ENCODE results near the gene CCDC12. TPM values are rescaled to one million over a fixed set of nuclear protein-coding genes. Genes with fewer than 3 reads are reported as not detected.

Gene CCDC12
- total and polyA plus RNA-seq, 4 donors: 34.2 to 129 (median 70.0) TPM

DNA sequence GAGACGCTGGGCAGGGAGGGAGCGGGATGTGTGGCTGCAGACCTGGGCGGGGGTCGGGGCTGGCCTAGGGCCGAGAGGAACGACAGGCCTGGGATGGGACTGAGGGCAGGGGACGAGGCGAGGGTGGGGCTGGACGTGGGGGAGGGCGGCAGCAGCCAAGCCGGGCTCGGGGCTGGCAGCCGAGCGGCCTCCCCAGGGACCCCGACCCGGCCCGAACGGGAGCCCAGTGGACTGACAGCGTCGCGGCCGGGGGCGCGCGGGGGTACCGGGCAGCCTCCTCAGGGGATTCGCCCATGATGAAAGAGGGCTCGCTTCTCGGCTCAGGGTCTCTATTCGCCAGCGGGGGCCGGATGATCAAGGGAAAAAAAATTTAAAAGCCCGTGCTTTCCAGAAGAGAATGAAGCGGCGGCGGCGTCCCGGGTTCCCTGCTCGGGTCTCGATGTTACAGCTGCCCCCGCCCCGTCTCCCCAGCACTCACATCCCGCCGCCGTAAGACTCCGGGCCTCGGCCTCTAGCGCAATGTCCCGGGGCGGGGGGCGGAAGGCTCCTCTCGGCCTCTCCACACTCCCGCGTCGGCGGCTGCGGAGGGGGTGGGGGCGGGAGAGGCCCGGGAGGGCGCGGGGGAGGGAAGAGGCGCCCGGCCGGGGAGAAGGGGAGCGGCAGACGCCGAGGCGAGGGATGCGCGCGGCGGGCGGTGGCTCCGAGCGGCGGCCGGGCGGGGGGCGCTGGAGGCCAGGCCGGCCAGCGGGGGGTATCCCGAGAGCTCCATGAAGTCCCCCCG is 94.8 kb downstream of the CCDC12 start:
- TF ChIP-seq, protein P1, sequence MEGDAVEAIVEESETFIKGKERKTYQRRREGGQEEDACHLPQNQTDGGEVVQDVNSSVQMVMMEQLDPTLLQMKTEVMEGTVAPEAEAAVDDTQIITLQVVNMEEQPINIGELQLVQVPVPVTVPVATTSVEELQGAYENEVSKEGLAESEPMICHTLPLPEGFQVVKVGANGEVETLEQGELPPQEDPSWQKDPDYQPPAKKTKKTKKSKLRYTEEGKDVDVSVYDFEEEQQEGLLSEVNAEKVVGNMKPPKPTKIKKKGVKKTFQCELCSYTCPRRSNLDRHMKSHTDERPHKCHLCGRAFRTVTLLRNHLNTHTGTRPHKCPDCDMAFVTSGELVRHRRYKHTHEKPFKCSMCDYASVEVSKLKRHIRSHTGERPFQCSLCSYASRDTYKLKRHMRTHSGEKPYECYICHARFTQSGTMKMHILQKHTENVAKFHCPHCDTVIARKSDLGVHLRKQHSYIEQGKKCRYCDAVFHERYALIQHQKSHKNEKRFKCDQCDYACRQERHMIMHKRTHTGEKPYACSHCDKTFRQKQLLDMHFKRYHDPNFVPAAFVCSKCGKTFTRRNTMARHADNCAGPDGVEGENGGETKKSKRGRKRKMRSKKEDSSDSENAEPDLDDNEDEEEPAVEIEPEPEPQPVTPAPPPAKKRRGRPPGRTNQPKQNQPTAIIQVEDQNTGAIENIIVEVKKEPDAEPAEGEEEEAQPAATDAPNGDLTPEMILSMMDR (IDR thresholded peaks at IDR 0.05; ENCODE audit: control extremely low read depth, extremely low read depth): no peak
- H3K36me3 ChIP-seq (ENCODE audit: control insufficient read depth in 4 of 4, insufficient read depth in 4 of 4, low read length in 4 of 4): peaks cover 0 to 10% (median 0%) of the 10 kb centered on the region in 4 donors
- WGBS, 2 donors: 2 to 3% methylated on average over 48 to 83 of the region's 83 CpGs
- H3K27me3 ChIP-seq (ENCODE audit: control insufficient read depth in 3 of 3, insufficient read depth in 3 of 3, low read length in 2 of 3): peaks cover 0 to 22% (median 0%) of the 10 kb centered on the region in 3 donors
- peak overlapping the region in 1 of 2 donors; percentile 37 for H3K27ac ChIP-seq (ENCODE audit: low read depth in 1 of 2, low read length in 1 of 2)
- peak overlapping the region; percentile 35 for H3K4me3 ChIP-seq
- DNase-seq (peak; percentile 75 to 77 (median 77)), ATAC-seq (ENCODE audit: insufficient read depth, low FRiP score) (no peak)
- H3K9me3 ChIP-seq (ENCODE audit: control insufficient read depth in 4 of 4, insufficient read depth in 3 of 4, low read length in 3 of 4): no peaks in the 10 kb centered on the region
- H3K9ac ChIP-seq (ENCODE audit: insufficient read depth in 1 of 2, low read length in 2 of 2): peak overlapping the region in 1 of 2 donors; percentile 28
- H3K4me1 ChIP-seq (ENCODE audit: control insufficient read depth in 5 of 5, insufficient read depth in 5 of 5, low read length in 5 of 5): peaks cover 0 to 48% (median 15%) of the 10 kb centered on the region in 5 donors

DNA sequence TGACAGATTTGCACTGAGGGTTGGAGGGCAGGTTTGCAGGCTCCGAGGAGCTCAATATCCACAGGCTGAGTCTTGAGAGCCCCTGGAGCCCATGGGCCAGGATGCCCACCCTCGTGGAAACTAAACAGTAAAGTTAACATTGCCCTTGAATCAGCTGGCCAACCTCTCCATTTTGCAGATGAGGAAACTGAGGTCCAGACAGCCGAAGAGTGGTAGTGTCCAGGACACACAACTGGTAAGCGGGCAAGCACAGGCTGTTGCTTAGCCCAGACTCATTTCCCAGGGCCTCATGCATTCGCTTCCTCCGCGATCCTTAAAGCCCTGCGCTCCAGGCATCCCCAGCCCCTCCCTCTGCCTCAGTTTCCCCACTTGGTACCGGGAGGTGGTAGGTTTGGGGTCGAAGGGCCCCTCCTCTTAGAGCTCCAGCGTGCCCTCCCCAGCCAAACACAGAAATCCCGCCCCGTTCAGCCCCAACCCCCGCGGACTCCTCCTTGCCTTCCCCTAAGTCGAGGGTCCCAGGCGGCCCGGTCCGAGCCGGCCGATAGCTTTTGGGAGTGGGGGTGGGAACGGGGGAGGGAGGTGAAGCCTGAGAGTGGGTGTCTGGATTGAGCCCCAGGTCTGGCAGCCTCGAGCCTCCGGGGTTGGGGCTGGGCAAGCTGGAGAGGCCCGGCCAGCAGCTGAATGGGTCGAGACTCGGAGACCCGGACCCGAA is 95.5 kb downstream of the CCDC12 start:
- Histone ChIP-seq H3K27me3 (ENCODE audit: control insufficient read depth in 3 of 3, insufficient read depth in 3 of 3, low read length in 2 of 3) (peaks cover 0 to 22% (median 0%) of the 10 kb centered on the region in 3 donors), H3K9me3 (ENCODE audit: control insufficient read depth in 4 of 4, insufficient read depth in 3 of 4, low read length in 3 of 4) (no peaks in the 10 kb centered on the region), H3K4me3 (no peak overlapping the region), H3K36me3 (ENCODE audit: control insufficient read depth in 4 of 4, insufficient read depth in 4 of 4, low read length in 4 of 4) (peaks cover 0 to 10% (median 0%) of the 10 kb centered on the region in 4 donors), H3K27ac (ENCODE audit: low read depth in 1 of 2, low read length in 1 of 2) (no peak overlapping the region), H3K4me1 (ENCODE audit: control insufficient read depth in 5 of 5, insufficient read depth in 5 of 5, low read length in 5 of 5) (peaks cover 0 to 49% (median 15%) of the 10 kb centered on the region in 5 donors), H3K9ac (ENCODE audit: insufficient read depth in 1 of 2, low read length in 2 of 2) (peak overlapping the region in 1 of 2 donors; percentile 57)
- no peak for ATAC-seq (ENCODE audit: insufficient read depth, low FRiP score)
- TF ChIP-seq, protein P1 (IDR thresholded peaks at IDR 0.05; ENCODE audit: control extremely low read depth, extremely low read depth): no peak
- no peak for DNase-seq
- 37 to 41% methylated on average over 27 to 29 of the region's 29 CpGs for WGBS, 2 donors

DNA sequence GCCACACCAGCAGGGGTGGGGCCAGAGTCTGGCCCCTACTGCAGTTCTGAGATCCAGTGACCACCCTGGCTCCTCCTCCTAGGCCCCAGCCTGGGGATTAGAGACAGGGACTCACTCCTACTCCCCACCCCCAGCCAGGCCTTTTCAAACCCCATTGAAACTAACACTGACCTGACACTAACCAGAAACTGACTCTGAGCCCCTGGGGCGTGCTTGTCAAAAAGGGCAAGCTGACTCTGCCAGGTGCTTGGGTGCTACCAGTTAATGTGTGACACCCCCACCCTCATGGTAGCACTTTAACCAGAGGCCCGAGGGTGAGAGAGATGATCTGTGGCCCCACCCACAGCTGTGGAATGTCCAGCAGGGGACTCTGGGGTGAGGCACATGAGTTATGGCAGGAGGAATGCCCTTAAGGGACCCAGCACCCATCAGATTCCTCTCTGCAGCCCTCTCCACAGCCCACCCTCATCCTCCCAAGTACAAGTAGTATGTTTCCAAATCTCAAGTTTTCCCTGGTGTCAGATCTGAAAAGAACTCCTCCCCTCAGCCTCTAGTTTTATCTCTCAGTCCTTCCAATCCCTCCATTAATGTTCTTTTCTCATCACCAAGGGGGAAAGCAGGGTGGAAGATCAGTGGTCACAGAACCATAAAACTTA is 97.6 kb downstream of the CCDC12 start:
- TF ChIP-seq, protein P1 (IDR thresholded peaks at IDR 0.05; ENCODE audit: control extremely low read depth, extremely low read depth): no peak
- H3K9ac ChIP-seq (ENCODE audit: insufficient read depth in 1 of 2, low read length in 2 of 2): no peak overlapping the region
- peak in 1 of 3 donors; percentile 50 for DNase-seq
- H3K9me3 ChIP-seq (ENCODE audit: control insufficient read depth in 4 of 4, insufficient read depth in 3 of 4, low read length in 3 of 4): no peaks in the 10 kb centered on the region
- ATAC-seq (ENCODE audit: insufficient read depth, low FRiP score): no peak
- WGBS, 2 donors: 58 to 87% methylated on average over 2 of the region's 2 CpGs
- peaks cover 0 to 3% (median 0%) of the 10 kb centered on the region in 4 donors for H3K36me3 ChIP-seq (ENCODE audit: control insufficient read depth in 4 of 4, insufficient read depth in 4 of 4, low read length in 4 of 4)
- no peak overlapping the region for H3K4me3 ChIP-seq
- H3K4me1 ChIP-seq (ENCODE audit: control insufficient read depth in 5 of 5, insufficient read depth in 5 of 5, low read length in 5 of 5): peaks cover 4 to 43% (median 16%) of the 10 kb centered on the region in 5 donors
- peaks cover 0 to 10% (median 0%) of the 10 kb centered on the region in 3 donors for H3K27me3 ChIP-seq (ENCODE audit: control insufficient read depth in 3 of 3, insufficient read depth in 3 of 3, low read length in 2 of 3)
- H3K27ac ChIP-seq (ENCODE audit: low read depth in 1 of 2, low read length in 1 of 2): no peak overlapping the region
